HG02870 (cell line): ENCODE measurements around the gene LMX1B.

ENCODE experiments used
- ATAC-seq: cut with Tn5 transposase; IDR thresholded peaks from one replicate; pipeline ENCODE4 v1.9.1; 2021; ENCODE audit warnings: mild to moderate bottlenecking, moderate library complexity; ENCODE audit not compliant: unreplicated experiment

LMX1B gene

DNA sequence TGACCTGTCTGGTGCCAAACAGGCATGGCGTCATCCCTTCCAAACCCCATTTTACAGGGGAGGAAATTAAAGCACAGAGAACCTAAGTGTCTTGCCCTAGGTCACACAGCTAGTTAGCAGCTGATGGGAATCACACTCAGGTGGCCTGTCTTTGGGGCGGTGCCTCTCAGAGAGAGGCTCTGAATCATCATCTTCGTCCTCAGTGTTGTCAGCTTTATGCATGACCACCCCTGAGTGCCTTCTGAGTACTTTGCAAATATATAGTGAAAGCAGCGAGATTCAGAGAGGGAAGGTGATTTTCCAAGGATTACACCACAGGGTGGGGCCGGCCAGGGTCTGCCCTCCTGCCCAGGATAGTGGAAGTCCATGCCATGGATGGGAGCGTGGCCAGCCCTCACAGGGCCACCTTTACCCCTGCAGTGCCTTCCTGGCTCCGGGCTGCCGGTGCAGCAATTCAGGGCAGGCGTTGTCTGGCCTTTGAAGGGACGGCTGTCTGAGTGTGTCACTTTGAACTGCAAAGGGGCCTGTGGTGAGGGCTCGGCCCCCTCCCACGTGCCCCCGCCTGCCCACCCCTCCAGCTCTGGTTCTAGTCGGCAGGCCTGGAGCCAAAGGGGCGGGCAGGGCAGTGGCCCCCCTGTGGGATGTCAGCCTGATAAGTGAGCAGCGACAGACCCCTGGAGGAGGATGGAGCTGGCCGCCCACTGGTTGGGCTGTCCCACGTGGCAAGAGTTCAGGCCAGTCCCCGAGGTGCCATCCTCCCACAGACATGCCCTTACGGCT lies 16.9 kb downstream of the LMX1B start:
- ATAC-seq, result no peak

DNA sequence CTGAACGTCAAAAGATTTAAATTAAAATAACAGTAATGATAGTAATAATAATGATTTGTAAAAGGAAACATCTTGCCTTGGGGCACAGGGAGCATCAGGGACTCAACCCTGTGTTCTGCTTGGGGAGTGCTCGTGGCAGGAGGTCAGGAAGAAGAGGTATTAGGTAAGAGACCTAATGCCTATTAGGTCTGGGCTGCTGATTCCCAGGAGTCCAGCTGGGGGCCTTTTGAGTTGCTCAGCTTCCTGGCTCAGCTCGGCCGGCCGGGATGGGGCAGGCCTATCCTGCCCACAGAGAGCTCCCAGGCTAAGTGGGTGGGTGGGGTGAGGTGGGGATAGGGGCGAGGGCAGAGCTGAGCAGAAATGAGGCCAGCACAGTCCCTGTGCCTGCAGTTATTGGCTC lies 17.5 kb downstream of the LMX1B start:
- no peak for ATAC-seq

DNA sequence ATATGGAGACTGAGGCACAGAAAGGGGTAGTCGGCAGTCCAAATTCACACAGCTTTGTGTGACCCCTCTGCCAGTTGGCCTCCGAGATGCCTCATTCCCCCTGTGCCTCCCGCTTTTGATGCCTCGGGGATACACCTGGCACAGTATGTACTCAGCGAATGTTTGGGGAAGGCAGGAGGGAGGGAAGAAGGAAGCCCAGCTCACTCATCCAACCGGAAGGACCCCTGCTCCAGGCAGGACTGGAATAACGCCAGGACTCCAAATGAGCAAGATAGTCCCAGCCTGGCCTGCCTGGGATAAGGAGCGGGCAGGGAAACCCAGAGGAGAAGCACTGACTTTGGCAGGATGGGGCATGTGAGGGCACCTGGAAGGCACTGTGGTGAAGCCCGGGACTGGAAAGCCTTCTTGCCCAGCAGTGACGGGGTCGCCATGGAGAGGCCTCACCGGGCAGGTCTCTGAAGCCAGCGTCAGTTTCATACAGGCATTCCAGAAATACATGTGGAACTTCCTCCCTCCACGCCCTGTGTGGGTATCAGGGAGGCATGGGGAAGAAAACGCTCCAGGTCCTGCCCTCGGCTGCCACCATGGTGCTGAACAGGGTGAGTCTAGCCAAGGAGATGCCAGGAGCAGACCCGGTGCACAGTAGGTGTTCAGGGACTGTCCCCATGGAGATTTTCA lies 20.3 kb downstream of the LMX1B start:
- no peak for ATAC-seq

DNA sequence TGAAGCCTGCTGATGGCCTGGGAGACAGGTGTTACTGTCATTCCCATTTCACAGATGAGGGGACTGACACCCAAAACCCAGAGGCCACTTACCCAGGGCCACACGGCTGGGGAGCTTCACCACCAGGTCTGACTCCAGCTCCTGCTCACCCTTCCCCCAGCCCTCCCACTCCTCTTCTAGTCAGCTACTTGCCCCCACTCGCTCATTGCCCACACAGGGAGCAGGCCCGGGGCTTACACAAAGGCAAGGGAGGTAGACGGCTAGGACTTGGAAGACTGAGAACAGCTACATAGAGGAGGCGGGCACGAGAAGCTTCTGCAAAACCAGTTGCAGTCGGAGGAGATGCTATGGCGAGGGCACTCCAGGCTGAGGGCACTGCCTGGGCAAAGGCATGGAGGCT lies 21.3 kb downstream of the LMX1B start:
- no peak for ATAC-seq

DNA sequence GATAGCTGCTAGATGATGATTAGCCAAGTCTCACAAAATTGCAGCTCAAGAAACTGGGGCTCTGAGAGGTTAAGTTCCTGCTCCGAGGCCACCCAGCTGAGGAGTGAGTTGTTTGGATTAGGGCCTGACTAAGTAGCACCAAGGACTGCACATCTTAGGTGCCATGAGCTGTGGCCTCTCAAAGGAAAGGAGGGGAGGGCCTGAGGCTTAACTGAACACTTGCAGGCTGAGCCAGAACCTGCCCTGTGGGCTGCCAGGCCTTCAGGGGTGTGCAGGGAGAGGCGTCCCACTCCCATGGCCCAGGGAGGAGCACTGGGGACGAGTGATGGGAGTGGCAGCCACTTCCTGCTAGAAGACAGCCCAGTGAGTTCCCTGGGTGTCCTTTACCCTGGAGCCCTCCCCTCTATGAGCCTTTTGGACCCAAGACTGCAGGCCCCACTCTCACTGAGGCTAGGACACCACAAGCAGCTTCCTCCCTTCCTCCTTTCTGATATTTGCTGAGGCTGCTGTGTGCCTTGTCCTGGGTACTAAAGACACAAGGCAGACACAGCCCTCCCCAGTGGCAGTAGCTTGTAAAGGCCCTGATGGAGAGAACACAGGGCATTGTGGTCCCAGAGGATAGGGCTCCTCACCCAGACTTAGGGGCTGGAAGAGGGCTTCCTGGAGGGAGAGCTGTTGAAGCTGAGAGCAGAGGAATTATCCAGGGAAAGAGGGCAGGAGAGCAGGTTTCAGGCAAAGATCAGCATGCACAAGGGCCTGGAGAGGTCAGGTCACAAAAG lies 22.1 kb downstream of the LMX1B start:
- no peak for ATAC-seq

DNA sequence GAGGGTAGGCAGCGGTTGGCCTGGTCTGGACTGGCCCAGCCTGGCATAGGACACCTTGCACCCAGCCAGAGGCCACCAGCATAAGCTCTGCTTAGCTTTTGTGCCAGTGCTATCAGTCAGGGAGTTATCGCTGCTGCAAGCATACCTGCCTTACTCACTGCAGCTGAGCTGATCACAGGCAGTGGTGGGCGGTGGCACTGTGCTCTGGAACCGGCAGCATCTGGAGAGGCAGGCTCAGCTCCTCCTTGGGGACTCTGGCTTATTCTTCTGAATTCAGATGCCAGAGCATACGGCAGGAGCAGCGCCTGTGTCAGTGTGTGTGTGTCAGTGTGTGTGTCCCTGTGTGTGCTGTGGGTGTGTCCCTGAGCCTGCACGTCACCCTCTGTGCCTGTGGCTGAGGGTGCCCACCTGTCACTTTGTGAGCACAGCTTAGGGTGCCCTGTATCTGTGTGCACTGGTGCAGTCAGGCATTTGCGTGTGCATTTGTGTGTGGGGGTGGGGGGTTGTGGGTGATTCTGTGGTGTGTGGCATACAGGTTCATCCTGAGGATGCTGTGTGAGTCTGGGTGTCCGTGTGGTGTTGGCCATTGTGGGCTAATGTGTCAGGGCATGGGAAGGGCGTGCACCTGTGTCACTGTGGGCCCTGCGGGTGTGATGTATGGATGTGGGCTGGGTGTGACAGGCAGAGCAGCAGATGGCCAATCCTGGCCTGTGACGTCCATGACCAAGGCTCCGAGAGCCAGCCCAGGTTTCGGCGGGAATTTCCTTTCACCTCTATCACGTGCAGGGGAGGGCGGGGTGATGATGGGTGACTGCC lies 23.5 kb downstream of the LMX1B start:
- ATAC-seq, result no peak

DNA sequence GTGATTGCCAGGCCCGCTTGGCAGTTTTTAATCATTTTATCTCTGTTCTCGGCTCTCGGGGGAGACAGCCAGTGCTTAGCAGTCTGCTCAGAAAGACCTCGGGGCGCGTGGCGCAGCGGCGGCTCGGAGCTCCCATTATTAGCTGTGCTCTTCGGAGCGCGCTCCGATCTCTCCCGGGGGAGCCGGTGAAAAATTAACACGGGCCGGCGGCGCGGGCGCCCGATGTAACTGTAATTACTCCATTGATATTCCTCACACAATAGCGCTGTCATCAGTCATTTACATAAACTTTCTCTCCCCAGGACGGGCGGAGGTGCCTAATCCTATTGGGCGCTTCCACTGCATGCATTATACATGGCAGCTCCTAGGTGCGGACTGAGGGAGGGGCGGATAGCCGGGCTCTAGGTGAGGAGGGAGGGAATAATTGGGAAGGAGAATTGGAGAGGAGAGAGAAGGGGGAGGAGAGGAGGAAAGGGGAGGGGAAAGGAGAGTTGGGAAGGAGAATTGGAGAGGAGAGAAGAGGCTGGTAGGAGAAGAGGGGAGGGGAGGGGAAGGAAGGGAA lies 24.9 kb downstream of the LMX1B start:
- ATAC-seq, result no peak

DNA sequence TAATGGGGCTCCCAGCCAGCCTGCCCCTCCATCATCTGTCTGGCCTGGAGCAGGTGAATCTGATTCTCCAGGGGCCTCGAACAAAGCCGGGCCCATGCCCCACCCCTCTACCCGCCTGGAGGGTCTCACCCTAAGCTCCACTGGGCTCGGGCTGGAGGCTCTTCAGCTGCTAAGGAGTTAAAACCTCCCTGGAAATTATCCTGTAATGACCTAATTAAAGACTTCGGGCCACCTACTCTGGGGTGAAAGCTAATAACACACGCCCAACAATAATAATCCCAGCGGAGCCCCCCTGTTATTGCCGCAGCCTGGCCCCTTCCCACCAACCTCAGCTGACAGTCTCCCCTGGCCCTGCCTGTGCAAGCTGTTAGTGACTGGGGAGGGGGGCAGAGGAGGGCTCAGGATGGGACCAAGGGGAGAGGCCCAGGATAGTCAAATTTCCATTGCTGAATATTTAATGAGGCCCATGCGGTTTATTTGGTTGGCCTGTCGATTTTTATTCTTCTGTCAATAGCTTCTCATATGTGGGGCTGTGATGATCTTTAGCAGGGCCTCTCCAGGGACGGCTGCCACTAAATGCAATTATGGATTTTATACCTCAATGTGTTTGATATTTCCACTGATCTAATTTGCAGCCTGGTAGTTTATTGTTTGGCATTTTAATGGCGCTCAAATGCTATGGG lies 25.7 kb downstream of the LMX1B start:
- ATAC-seq, result no peak

DNA sequence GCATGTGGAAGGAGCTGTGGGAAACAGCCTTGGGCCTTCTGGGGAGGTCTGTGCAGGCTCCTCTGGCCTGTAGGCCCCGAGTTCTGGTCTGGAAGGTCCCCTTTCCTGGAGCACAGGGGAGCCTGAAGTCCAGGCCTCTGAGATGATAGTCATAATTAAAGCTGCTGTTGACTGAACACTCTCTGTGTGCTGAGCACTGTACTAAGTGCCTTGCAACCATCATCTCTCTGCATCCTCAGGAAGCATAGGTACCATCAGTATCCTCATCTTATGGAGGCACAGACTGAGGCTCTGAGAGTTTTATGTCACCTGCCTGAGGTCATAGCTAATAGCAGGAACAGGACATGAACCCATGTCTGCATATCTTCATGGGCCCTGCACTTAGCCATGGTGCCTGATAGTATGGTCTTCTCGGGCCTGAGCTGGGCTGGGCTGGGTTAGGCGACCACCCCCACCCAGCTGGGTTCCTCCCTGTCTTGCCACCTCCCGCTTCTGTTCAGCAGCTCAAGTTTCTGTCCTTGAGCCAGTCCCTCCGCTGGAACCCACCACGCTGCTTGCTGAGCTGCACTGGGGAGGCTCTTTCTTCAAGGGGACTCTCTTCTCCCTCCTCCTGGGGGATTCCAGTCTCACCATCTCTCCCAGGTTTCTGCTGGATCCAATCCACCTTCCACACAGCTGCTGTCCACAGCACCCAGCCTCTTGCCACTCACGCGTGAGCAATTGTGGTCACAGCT lies 27.6 kb downstream of the LMX1B start:
- ATAC-seq, result no peak

DNA sequence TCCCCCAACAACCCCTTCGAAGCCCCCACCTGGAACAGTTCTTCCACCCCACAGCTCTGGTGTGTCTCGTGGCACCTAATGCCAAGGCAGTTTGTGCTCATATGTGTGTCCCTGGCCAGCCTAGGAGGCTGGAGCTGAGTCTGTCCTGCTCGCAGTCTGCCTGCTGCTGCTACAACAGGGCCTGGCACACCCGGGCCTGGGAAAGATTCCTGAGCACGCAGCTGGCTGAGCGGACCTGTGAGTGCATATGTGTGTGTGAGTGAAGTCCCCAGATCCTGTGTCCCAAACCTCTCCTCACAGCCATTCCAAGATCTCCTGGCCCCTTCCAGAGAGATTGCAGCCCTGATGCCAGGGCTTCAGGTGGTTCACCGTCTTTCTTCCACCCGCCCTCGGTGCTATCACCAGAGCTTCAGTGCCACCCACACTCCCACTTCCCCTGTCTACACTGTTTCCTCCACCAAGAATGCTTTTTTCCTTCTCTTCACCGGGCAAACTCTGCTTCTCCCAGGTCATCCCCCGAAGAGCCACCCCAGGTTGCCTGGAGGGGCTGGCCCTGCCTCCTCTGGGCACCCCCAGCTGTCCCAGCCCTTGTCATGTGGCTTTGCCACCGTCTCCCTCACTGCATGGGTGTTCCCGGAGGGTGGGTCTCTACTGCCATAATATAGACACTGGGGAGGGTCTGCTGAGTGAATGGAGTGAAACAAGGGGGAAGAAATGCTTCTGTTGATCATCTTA lies 28.4 kb downstream of the LMX1B start:
- no peak for ATAC-seq

DNA sequence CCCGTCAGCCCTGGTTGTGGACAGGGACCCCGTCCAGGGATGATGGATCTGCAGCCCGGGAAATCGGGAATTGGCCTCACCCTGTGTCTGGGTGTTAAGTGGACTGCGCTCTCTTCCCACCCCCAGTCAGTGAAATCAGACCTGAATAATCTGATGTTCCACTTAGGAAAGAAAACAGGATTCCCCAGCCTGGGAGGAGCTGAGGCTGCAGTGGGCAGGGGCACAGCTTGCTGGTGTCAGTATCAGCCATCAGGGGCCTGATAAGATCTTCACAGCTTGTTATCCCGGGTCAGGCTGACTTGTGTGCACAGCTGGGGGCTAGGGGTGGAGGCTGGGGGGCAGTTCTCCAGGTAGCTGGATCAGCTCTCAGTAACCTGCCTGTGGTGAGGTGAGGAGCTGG lies 29.1 kb downstream of the LMX1B start:
- no peak for ATAC-seq

DNA sequence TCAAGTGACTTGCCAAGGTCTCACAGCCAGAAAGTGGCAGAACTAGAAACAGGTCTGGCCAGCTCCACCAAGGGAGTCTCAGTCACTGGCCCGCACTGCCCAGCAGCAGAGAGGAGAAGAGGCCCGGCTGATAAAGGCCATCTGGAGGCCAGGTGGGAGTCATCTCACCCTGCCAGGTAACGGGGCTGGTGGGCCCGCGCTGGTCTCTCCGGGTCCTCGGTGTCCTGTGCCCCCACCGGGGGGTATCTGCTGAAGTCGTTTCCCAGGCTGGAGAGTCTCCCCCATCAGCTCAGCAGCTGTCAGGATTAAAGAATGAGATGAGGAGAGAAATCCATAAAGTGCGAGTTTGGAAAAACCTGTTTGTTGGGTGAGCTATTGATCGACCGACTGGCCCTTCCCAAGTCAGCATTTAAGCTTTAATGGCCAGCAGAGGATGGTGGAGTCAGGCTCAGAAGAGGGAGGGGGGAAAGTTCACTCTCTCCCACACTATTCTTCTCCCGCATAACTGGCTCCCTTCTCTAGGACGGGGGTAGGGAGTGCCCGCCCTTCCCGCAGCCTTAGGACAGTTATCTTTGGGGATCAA lies 30.3 kb downstream of the LMX1B start:
- ATAC-seq, result no peak

DNA sequence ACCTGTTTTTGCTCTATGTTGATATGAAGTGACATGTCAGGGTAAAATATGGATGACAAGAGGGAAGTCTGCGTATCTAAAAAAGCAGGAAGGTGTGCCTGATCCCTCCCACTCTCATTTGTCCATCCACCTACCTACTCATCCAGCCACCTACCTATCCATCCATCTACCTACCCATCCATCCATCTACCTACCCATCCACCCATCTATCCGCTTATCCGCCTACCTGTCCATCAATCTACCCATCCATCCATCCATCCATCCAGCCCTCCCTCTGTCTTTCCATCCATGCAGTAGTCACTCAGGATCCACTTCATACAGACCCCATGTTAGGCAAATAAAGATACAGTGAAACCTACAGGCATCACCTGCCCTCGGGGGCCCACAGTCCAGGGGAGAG lies 32.4 kb downstream of the LMX1B start:
- no peak for ATAC-seq

DNA sequence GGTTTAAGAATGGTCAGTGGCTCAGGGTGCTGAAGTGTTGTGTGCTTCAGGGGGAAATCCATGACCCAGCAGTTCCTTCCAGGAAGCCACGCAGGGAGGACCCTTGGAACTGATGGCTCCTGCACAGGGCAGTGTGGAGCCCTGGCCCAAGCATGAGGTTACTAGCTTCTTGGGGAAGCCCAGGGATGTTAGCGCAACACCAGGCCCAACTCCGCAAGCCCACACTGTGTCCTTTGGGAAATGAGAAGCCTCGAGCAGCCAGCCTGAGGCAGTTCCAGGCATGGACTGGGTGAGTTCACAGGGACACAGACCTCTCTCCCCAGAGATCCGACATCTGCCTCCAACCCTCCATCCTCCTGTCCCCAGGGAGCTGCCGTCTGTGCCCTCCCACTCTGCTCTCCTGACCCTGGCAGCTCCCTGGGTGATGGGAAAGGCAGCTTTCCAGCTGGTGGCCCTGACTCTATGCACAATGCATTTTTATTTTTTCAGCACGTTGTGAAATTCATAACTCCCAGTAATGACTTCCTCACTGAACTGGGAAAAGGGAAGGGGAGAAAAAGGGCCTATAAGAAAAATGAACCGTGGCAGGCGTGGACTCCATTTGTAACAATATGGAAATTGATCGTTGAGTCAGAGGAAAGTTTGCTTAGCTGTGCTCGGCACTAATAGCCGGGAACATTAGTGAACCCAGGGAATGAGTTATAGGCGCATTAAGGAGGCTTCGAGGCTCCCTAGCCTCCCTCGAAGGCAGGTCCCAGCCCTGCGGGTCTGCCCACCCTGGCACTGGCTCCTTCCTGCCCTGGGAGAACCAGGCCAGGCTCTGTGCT lies 34.1 kb downstream of the LMX1B start:
- ATAC-seq, result no peak

DNA sequence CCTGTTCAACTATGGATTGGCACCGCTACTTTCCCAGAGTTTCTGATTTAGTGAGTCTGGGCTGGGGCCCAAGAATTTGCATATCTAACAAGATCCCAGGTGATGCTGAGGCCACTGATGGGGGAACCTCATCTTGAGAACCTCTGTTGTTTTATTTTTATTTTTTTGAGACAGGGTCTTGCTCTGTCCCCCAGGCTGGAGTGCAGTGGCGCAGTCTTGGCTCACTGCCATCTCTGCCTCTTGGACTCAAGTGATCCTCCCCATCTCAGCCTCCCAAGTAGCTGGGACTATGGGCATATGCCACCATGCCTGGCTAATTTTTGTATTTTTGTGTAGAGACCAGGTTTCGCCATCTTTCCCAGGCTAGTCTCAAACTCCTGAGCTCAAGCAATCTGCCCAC lies 35.7 kb downstream of the LMX1B start:
- no peak for ATAC-seq

DNA sequence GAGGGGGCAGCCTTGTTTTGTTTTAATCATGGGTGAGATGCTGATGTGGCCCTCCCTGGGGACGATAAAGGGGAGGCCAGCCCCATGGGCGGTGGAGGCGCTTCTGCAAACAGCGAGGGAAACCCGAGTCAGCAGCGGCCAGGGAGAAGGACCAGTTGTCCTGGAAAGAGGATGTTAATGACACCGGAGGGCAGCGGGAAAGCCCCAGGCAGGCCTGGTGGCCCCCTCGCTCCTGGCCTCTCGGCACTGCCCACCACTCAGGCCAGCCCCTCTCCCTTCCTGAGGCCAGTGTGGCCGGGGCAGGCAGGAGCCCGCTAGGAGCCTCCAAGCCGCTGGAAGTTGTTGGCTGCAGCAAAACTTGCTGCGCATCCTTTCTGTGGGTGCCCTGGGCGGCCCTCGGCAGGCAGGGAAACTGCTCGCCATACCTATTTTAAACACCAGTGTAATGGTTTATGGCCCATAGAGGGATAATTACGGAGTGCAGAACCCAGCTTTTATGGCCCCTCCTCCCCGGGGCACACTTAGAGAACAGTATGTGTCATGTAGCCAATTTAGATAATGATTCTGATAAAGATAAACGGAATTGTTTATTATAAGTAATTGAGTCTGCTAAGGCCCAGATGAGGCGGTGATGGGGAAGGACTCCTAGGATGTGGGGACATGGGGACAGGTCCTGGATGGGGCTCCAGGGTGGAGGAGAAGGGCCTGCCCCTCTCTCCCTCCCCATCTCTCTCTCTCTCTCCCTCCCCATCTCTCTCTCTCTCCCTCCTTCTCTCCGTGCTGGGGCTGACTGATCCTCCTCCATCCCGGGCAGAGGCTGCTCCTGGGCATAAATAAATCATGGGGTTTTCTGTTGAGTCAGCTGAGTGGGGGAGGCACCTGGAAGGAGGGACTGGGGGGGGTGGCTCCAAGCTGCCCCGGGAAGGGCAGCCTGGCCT lies 36.9 kb downstream of the LMX1B start:
- no peak for ATAC-seq
